Activated gamma-delta T cell treated with Interleukin-2 at 50 U/mL for 16 hours (primary cell): ENCODE results near the gene SNX9.

Experiments used
- DNase-seq: peaks from one replicate; pipeline ENCODE4 v3.0.0-alpha.2; 2020

SNX9 gene

GRCh38 chr6:157861184-157861583, 38.1 kb downstream of the SNX9 start:
- no peak for DNase-seq

- DNase-seq, result no peak
Observed at GRCh38 chr6:157861814-157862213, 38.8 kb downstream of the SNX9 start.

- no peak for DNase-seq
Observed at GRCh38 chr6:157862706-157863105, 39.7 kb downstream of the SNX9 start.

- no peak for DNase-seq
Observed at GRCh38 chr6:157864185-157864761, 41.2 kb downstream of the SNX9 start.

GRCh38 chr6:157865249-157865648, 42.2 kb downstream of the SNX9 start:
- no peak for DNase-seq

GRCh38 chr6:157867155-157867559, 44.1 kb downstream of the SNX9 start:
- DNase-seq, result no peak

- DNase-seq, result no peak
Observed at GRCh38 chr6:157867981-157868380, 44.9 kb downstream of the SNX9 start.

- DNase-seq, result no peak
Observed at GRCh38 chr6:157868835-157869234, 45.8 kb downstream of the SNX9 start.

GRCh38 chr6:157869673-157870302, 46.7 kb downstream of the SNX9 start:
- no peak for DNase-seq

- DNase-seq, result peak; percentile 82
Observed at GRCh38 chr6:157873735-157874344, 50.8 kb downstream of the SNX9 start.

- DNase-seq, result no peak
Observed at GRCh38 chr6:157877149-157877548, 54.1 kb downstream of the SNX9 start.

- no peak for DNase-seq
Observed at GRCh38 chr6:157877573-157878438, 54.8 kb downstream of the SNX9 start.

- no peak for DNase-seq
Observed at GRCh38 chr6:157879034-157879872, 56.2 kb downstream of the SNX9 start.

- DNase-seq, result no peak
Observed at GRCh38 chr6:157879873-157880254, 56.8 kb downstream of the SNX9 start.

- no peak for DNase-seq
Observed at GRCh38 chr6:157880534-157880933, 57.5 kb downstream of the SNX9 start.

- no peak for DNase-seq
Observed at GRCh38 chr6:157881342-157881741, 58.3 kb downstream of the SNX9 start.

GRCh38 chr6:157884756-157885155, 61.7 kb downstream of the SNX9 start:
- DNase-seq, result no peak

- DNase-seq, result peak; percentile 10
Observed at GRCh38 chr6:157885211-157885788, 62.3 kb downstream of the SNX9 start.

- no peak for DNase-seq
Observed at GRCh38 chr6:157885876-157886275, 62.8 kb downstream of the SNX9 start.

GRCh38 chr6:157887892-157888291, 64.8 kb downstream of the SNX9 start:
- no peak for DNase-seq

- no peak for DNase-seq
Observed at GRCh38 chr6:157891544-157892362, 68.7 kb downstream of the SNX9 start.
